ENCODE measurements around the gene ANKRD29. TPM values are rescaled to one million over a fixed set of nuclear protein-coding genes. Genes with fewer than 3 reads are reported as not detected.

ANKRD29 gene
- total and polyA plus RNA-seq, 9 of the 15 experiments (the other 6 are each of a cell fraction or from before 2014, with no cell fraction given): 0.36 TPM; not detected in 8

- 2% methylated on average over 8 of the region's 8 CpGs for WGBS (ENCODE audit: insufficient coverage, low coverage, missing lambda C conversion rate)
- CTCF ChIA-PET (ENCODE audit: low intra/inter-chr PET ratio): no interaction called here
Measured at GRCh38 chr18:23669202-23669766, 6.6 kb upstream of the ANKRD29 start.

More at GRCh38 chr18:23669202-23669766, 6.6 kb upstream of the ANKRD29 start:
- Histone ChIP-seq H4K20me1 (replicated peaks; ENCODE audit: control insufficient read depth, insufficient read depth, low read length) (0 out of 2 replicates have a peak, but pooled peaks cover 5% of the 10 kb centered on the region), H3K9me1 (ENCODE audit: control insufficient read depth, insufficient read depth, low read length) (no peaks in the 10 kb centered on the region), H3K27me3 (ENCODE audit: control insufficient read depth in 2 of 2, insufficient read depth in 2 of 2, low read length in 2 of 2) (peaks cover 8 to 28% of the 10 kb centered on the region in 2 experiments), H3K4me3 (no peak overlapping the region), H3K4me2 (ENCODE audit: insufficient read depth, low read length) (no peak overlapping the region), H3K9ac (ENCODE audit: insufficient read depth in 1 of 2, low read depth in 2 of 2, low read length in 2 of 2) (no peak overlapping the region), H3K36me3 (ENCODE audit: control insufficient read depth, insufficient read depth, low read length) (no peaks in the 10 kb centered on the region), H3K9me3 (replicated peaks; ENCODE audit: control insufficient read depth, insufficient read depth, low read depth, low read length) (no peaks in the 10 kb centered on the region), H3K4me1 (replicated peaks in 1 of 2; ENCODE audit: control insufficient read depth in 2 of 2, insufficient read depth in 2 of 2, low read length in 2 of 2) (no peaks in the 10 kb centered on the region), H3K27ac (ENCODE audit: extremely low read depth, low read depth, low read length) (no peak overlapping the region), H3K79me2 (ENCODE audit: control insufficient read depth, insufficient read depth, low read length) (no peaks in the 10 kb centered on the region), H2AFZ (ENCODE audit: low read depth, low read length) (no peak overlapping the region)
- ATAC-seq (no peak), FAIRE-seq (no peak), DNase-seq (ENCODE audit: extremely low read depth in 1 of 4, low spot score in 3 of 4) (no peak)
- POLR2A ChIA-PET: no interaction called here
- in situ Hi-C loops (cut with MboI) (no loop called here), intact Hi-C loops (cut with micrococcal nuclease) (no loop called here)
- TF ChIP-seq PTTG1 (tag; IDR thresholded peaks at IDR 0.05; ENCODE audit: low read depth) (no peak), ZNF431 (CRISPR knock-in tag; IDR thresholded peaks at IDR 0.05) (no peak), ZNF512 (tag; IDR thresholded peaks at IDR 0.05) (peak; percentile 82), ZNF785 (CRISPR knock-in tag; IDR thresholded peaks at IDR 0.05) (no peak), MTF1 (CRISPR knock-in tag; IDR thresholded peaks at IDR 0.05; ENCODE audit: borderline replicate concordance) (no peak)
- no TSS peak for BruUV-seq (replicated peaks)
